ENCODE results near the gene FIZ1.

The FIZ1 gene

GRCh38 chr19:55632463-55632834 lies 33.1 kb upstream of the FIZ1 start:
- no peaks in the 10 kb centered on the region for H3K27me3 ChIP-seq (ENCODE audit: insufficient read depth, low read length)
- H3K4me1 ChIP-seq (ENCODE audit: insufficient read depth, low read length), result peaks cover 4% of the 10 kb centered on the region; the same call in 1 of the 2 replicates
- H3K36me3 ChIP-seq (ENCODE audit: insufficient read depth, low read depth, low read length), result no peaks in the 10 kb centered on the region
- H3K9ac ChIP-seq (ENCODE audit: low read depth, low read length), result no peak overlapping the region
- H3K4me3 ChIP-seq (ENCODE audit: low read length), result no peak overlapping the region
- H3K27ac ChIP-seq (ENCODE audit: low read length), result no peak overlapping the region
- no peaks in the 10 kb centered on the region for H3K9me3 ChIP-seq (ENCODE audit: insufficient read depth, low read depth, low read length)

- Histone ChIP-seq H3K4me1 (ENCODE audit: insufficient read depth, low read length) (no peaks in the 10 kb centered on the region), H3K27me3 (ENCODE audit: insufficient read depth, low read length) (no peaks in the 10 kb centered on the region), H3K36me3 (ENCODE audit: insufficient read depth, low read depth, low read length) (peaks cover under 1% of the 10 kb centered on the region; the same call in 1 of the 2 replicates), H3K4me3 (ENCODE audit: low read length) (no peak overlapping the region), H3K9ac (ENCODE audit: low read depth, low read length) (no peak overlapping the region), H3K27ac (ENCODE audit: low read length) (no peak overlapping the region), H3K9me3 (ENCODE audit: insufficient read depth, low read depth, low read length) (no peaks in the 10 kb centered on the region)
Observed at GRCh38 chr19:55626350-55626749, 27.0 kb upstream of the FIZ1 start.

- Histone ChIP-seq H3K9ac (ENCODE audit: low read depth, low read length) (peak overlapping the region; percentile 67; the same call in 1 of the 2 replicates), H3K4me3 (ENCODE audit: low read length) (peak overlapping the region; percentile 65), H3K36me3 (ENCODE audit: insufficient read depth, low read depth, low read length) (peaks cover 10% of the 10 kb centered on the region), H3K4me1 (ENCODE audit: insufficient read depth, low read length) (no peaks in the 10 kb centered on the region), H3K9me3 (ENCODE audit: insufficient read depth, low read depth, low read length) (no peaks in the 10 kb centered on the region), H3K27ac (ENCODE audit: low read length) (no peak overlapping the region), H3K27me3 (ENCODE audit: insufficient read depth, low read length) (no peaks in the 10 kb centered on the region)
Observed at GRCh38 chr19:55625004-55625326, 25.6 kb upstream of the FIZ1 start.

GRCh38 chr19:55624109-55625003 lies 25.0 kb upstream of the FIZ1 start, which contains the start of gene ZNF784:
ZNF784 (minus strand) TSS chr19:55624566; CDS start chr19:55624561, 5 bp downstream.
- H3K4me3 ChIP-seq (ENCODE audit: low read length), result peak within 1 kb of the TSS; percentile 65
- peaks cover 10% of the 10 kb centered on the region for H3K36me3 ChIP-seq (ENCODE audit: insufficient read depth, low read depth, low read length)
- no peaks in the 10 kb centered on the region for H3K27me3 ChIP-seq (ENCODE audit: insufficient read depth, low read length)
- peak within 1 kb of the TSS; percentile 75; the same call in 1 of the 2 replicates for H3K9ac ChIP-seq (ENCODE audit: low read depth, low read length)
- H3K4me1 ChIP-seq (ENCODE audit: insufficient read depth, low read length), result no peaks in the 10 kb centered on the region
- no peaks in the 10 kb centered on the region for H3K9me3 ChIP-seq (ENCODE audit: insufficient read depth, low read depth, low read length)
- no peak within 1 kb of the TSS for H3K27ac ChIP-seq (ENCODE audit: low read length)

GRCh38 chr19:55623561-55623960 lies 24.2 kb upstream of the FIZ1 start:
- no peak overlapping the region for H3K9ac ChIP-seq (ENCODE audit: low read depth, low read length)
- H3K27ac ChIP-seq (ENCODE audit: low read length), result no peak overlapping the region
- no peaks in the 10 kb centered on the region for H3K27me3 ChIP-seq (ENCODE audit: insufficient read depth, low read length)
- H3K9me3 ChIP-seq (ENCODE audit: insufficient read depth, low read depth, low read length), result no peaks in the 10 kb centered on the region
- H3K4me1 ChIP-seq (ENCODE audit: insufficient read depth, low read length), result no peaks in the 10 kb centered on the region
- peaks cover 10% of the 10 kb centered on the region for H3K36me3 ChIP-seq (ENCODE audit: insufficient read depth, low read depth, low read length)
- H3K4me3 ChIP-seq (ENCODE audit: low read length), result peak overlapping the region; percentile 49

- Histone ChIP-seq H3K9ac (ENCODE audit: low read depth, low read length) (no peak overlapping the region), H3K27me3 (ENCODE audit: insufficient read depth, low read length) (no peaks in the 10 kb centered on the region), H3K4me1 (ENCODE audit: insufficient read depth, low read length) (no peaks in the 10 kb centered on the region), H3K27ac (ENCODE audit: low read length) (no peak overlapping the region), H3K4me3 (ENCODE audit: low read length) (no peak overlapping the region), H3K9me3 (ENCODE audit: insufficient read depth, low read depth, low read length) (no peaks in the 10 kb centered on the region), H3K36me3 (ENCODE audit: insufficient read depth, low read depth, low read length) (peaks cover 10% of the 10 kb centered on the region)
Observed at GRCh38 chr19:55623130-55623529, 23.8 kb upstream of the FIZ1 start.

GRCh38 chr19:55622242-55622969 lies 23.1 kb upstream of the FIZ1 start:
- no peak overlapping the region for H3K27ac ChIP-seq (ENCODE audit: low read length)
- H3K27me3 ChIP-seq (ENCODE audit: insufficient read depth, low read length), result no peaks in the 10 kb centered on the region
- no peak overlapping the region for H3K4me3 ChIP-seq (ENCODE audit: low read length)
- no peaks in the 10 kb centered on the region for H3K9me3 ChIP-seq (ENCODE audit: insufficient read depth, low read depth, low read length)
- no peak overlapping the region for H3K9ac ChIP-seq (ENCODE audit: low read depth, low read length)
- H3K4me1 ChIP-seq (ENCODE audit: insufficient read depth, low read length), result no peaks in the 10 kb centered on the region
- H3K36me3 ChIP-seq (ENCODE audit: insufficient read depth, low read depth, low read length), result peaks cover 16% of the 10 kb centered on the region

GRCh38 chr19:55621673-55622231 lies 22.4 kb upstream of the FIZ1 start:
- Histone ChIP-seq H3K27ac (ENCODE audit: low read length) (no peak overlapping the region), H3K4me3 (ENCODE audit: low read length) (no peak overlapping the region), H3K36me3 (ENCODE audit: insufficient read depth, low read depth, low read length) (peaks cover 21% of the 10 kb centered on the region), H3K9me3 (ENCODE audit: insufficient read depth, low read depth, low read length) (no peaks in the 10 kb centered on the region), H3K4me1 (ENCODE audit: insufficient read depth, low read length) (no peaks in the 10 kb centered on the region), H3K27me3 (ENCODE audit: insufficient read depth, low read length) (no peaks in the 10 kb centered on the region), H3K9ac (ENCODE audit: low read depth, low read length) (no peak overlapping the region)

- Histone ChIP-seq H3K27ac (ENCODE audit: low read length) (no peak overlapping the region), H3K4me3 (ENCODE audit: low read length) (no peak overlapping the region), H3K36me3 (ENCODE audit: insufficient read depth, low read depth, low read length) (peaks cover 26% of the 10 kb centered on the region)
Observed at GRCh38 chr19:55621205-55621672, 21.9 kb upstream of the FIZ1 start.

GRCh38 chr19:55620410-55621204 lies 21.3 kb upstream of the FIZ1 start:
- Histone ChIP-seq H3K36me3 (ENCODE audit: insufficient read depth, low read depth, low read length) (peaks cover 29% of the 10 kb centered on the region), H3K4me1 (ENCODE audit: insufficient read depth, low read length) (no peaks in the 10 kb centered on the region), H3K9me3 (ENCODE audit: insufficient read depth, low read depth, low read length) (no peaks in the 10 kb centered on the region), H3K27me3 (ENCODE audit: insufficient read depth, low read length) (no peaks in the 10 kb centered on the region), H3K27ac (ENCODE audit: low read length) (no peak overlapping the region), H3K4me3 (ENCODE audit: low read length) (no peak overlapping the region), H3K9ac (ENCODE audit: low read depth, low read length) (no peak overlapping the region)

More at GRCh38 chr19:55621205-55621672, 21.9 kb upstream of the FIZ1 start:
- no peaks in the 10 kb centered on the region for H3K4me1 ChIP-seq (ENCODE audit: insufficient read depth, low read length)
- H3K9ac ChIP-seq (ENCODE audit: low read depth, low read length), result no peak overlapping the region
- no peaks in the 10 kb centered on the region for H3K27me3 ChIP-seq (ENCODE audit: insufficient read depth, low read length)
- H3K9me3 ChIP-seq (ENCODE audit: insufficient read depth, low read depth, low read length), result no peaks in the 10 kb centered on the region

GRCh38 chr19:55619286-55619685 lies 20.0 kb upstream of the FIZ1 start:
- no peak overlapping the region for H3K4me3 ChIP-seq (ENCODE audit: low read length)
- H3K27me3 ChIP-seq (ENCODE audit: insufficient read depth, low read length), result no peaks in the 10 kb centered on the region
- H3K4me1 ChIP-seq (ENCODE audit: insufficient read depth, low read length), result no peaks in the 10 kb centered on the region
- peaks cover 31% of the 10 kb centered on the region for H3K36me3 ChIP-seq (ENCODE audit: insufficient read depth, low read depth, low read length)
- no peak overlapping the region for H3K9ac ChIP-seq (ENCODE audit: low read depth, low read length)
- no peak overlapping the region for H3K27ac ChIP-seq (ENCODE audit: low read length)
- H3K9me3 ChIP-seq (ENCODE audit: insufficient read depth, low read depth, low read length), result no peaks in the 10 kb centered on the region
